ENCODE data around the gene KANK3. TPM values are rescaled to one million over a fixed set of nuclear protein-coding genes. Genes with fewer than 3 reads are reported as not detected.
A peak's percentile ranks its signal among the peaks of the same experiment; 100 is the strongest.
"Not testable (repeated sequence)": the region's sequence is repeated elsewhere in the genome, so short reads cannot be mapped to it uniquely, and the experiment has no call there.

Gene KANK3
- polyA plus RNA-seq, 1 donor (not counting 4 experiments of a cell fraction or from before 2014, with no cell fraction given): 0.16 TPM

DNA sequence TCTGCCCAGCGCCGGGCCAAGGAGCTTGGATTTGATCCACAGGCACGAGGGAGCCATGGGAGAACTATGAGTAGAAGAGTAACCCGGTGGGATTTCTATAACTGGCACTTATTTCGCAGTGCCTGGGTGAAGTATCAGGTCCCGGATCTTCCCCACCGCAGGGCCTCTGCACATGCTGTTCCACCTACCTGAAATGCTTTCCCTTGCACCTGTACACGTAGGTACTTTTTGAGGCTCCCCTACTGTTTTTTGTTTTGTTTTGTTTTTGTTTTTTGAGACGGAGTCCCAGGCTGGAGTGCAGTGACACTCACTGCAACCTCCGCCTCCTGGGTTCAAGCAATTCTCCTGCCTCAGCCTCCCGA, 402 bp upstream of the KANK3 start:
- FAIRE-seq: no peak
- peaks cover 8% of the 10 kb centered on the region for H3K27me3 ChIP-seq (ENCODE audit: control insufficient read depth, extremely low read depth, insufficient read depth, low read length)

DNA sequence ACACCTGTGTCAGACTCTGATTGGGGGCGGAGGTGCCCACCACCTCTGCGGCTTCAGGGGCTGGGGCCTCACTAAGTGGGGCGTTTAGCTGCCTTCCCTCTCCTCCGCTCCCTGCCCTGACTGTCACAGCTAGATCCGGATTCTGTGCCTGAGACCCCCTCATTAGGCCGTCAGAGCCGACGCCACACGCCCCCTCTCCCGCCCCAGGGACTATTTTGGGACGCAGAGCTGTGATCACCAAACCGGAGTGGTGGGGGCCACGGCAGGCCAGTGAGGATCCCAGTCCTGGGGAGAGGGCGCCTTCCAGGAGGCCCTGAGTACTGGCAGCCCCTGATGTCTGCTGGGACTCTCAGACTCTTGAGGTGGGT, 762 bp downstream of the KANK3 start:
- Histone ChIP-seq H3K9me1 (ENCODE audit: control insufficient read depth, extremely low read depth, insufficient read depth, low read length) (no peaks in the 10 kb centered on the region), H3K9me3 (ENCODE audit: control insufficient read depth, low read depth, low read length) (no peaks in the 10 kb centered on the region), H4K20me1 (ENCODE audit: control insufficient read depth, extremely low read depth, insufficient read depth, low read length) (no peaks in the 10 kb centered on the region), H3K36me3 (ENCODE audit: control insufficient read depth in 2 of 2, extremely low read depth in 1 of 2, insufficient read depth in 2 of 2, low read length in 2 of 2) (no peaks in the 10 kb centered on the region), H3K4me2 (ENCODE audit: control insufficient read depth, extremely low read depth, insufficient read depth, low read depth, low read length) (no peak overlapping the region), H3K4me1 (ENCODE audit: control insufficient read depth, extremely low read depth, insufficient read depth, low read length) (no peaks in the 10 kb centered on the region), H2AFZ (ENCODE audit: control insufficient read depth, low read length) (no peak overlapping the region), H3K9ac (ENCODE audit: control insufficient read depth, extremely low read depth, insufficient read depth, low read length) (no peak overlapping the region), H3K79me2 (ENCODE audit: control insufficient read depth, insufficient read depth, low read length) (no peaks in the 10 kb centered on the region), H3K27me3 (ENCODE audit: control insufficient read depth, extremely low read depth, insufficient read depth, low read length) (peaks cover 8% of the 10 kb centered on the region), H3K27ac (ENCODE audit: control insufficient read depth, insufficient read depth, low read length) (no peak overlapping the region), H3K4me3 (ENCODE audit: control insufficient read depth in 2 of 3, extremely low read depth in 1 of 3, insufficient read depth in 2 of 3, low read depth in 1 of 3, low read length in 3 of 3) (no peak overlapping the region)
- FAIRE-seq (no peak), DNase-seq (ENCODE audit: low read depth, low spot score) (no peak)
- dilution Hi-C loops (cut with MboI; ENCODE audit: extremely low pct_ligation_motif_present, low sequenced_read_pairs): no loop called here
- TF ChIP-seq EZH2 (IDR thresholded peaks at IDR 0.05; ENCODE audit: low read length) (no peak), CTCF (optimal IDR thresholded peaks at IDR 0.05 in 1 of 3, IDR thresholded peaks at IDR 0.05 in 1 of 3, conservative IDR thresholded peaks at IDR 0.05 in 1 of 3; ENCODE audit: extremely low read depth in 1 of 3, insufficient read depth in 2 of 3, low read length in 3 of 3) (no peak)

More for the DNA sequence above, 402 bp upstream of the KANK3 start:
- peak overlapping the region; percentile 15 for H3K4me2 ChIP-seq (ENCODE audit: control insufficient read depth, extremely low read depth, insufficient read depth, low read depth, low read length)
- no peaks in the 10 kb centered on the region for H3K9me3 ChIP-seq (ENCODE audit: control insufficient read depth, low read depth, low read length)
- no peaks in the 10 kb centered on the region for H3K4me1 ChIP-seq (ENCODE audit: control insufficient read depth, extremely low read depth, insufficient read depth, low read length)
- H3K4me3 ChIP-seq (ENCODE audit: control insufficient read depth in 2 of 3, extremely low read depth in 1 of 3, insufficient read depth in 2 of 3, low read depth in 1 of 3, low read length in 3 of 3): peak overlapping the region in 1 of 3 experiments; percentile 29
- H3K9ac ChIP-seq (ENCODE audit: control insufficient read depth, extremely low read depth, insufficient read depth, low read length): no peak overlapping the region
- H3K36me3 ChIP-seq (ENCODE audit: control insufficient read depth in 2 of 2, extremely low read depth in 1 of 2, insufficient read depth in 2 of 2, low read length in 2 of 2): no peaks in the 10 kb centered on the region
- no peaks in the 10 kb centered on the region for H3K79me2 ChIP-seq (ENCODE audit: control insufficient read depth, insufficient read depth, low read length)
- no peak overlapping the region for H2AFZ ChIP-seq (ENCODE audit: control insufficient read depth, low read length)
- no peaks in the 10 kb centered on the region for H4K20me1 ChIP-seq (ENCODE audit: control insufficient read depth, extremely low read depth, insufficient read depth, low read length)
- no peaks in the 10 kb centered on the region for H3K9me1 ChIP-seq (ENCODE audit: control insufficient read depth, extremely low read depth, insufficient read depth, low read length)
- DNase-seq (ENCODE audit: low read depth, low spot score): no peak
- dilution Hi-C loops (cut with MboI; ENCODE audit: extremely low pct_ligation_motif_present, low sequenced_read_pairs): no loop called here
- H3K27ac ChIP-seq (ENCODE audit: control insufficient read depth, insufficient read depth, low read length): no peak overlapping the region
- TF ChIP-seq EZH2 (IDR thresholded peaks at IDR 0.05; ENCODE audit: low read length) (no peak), CTCF (optimal IDR thresholded peaks at IDR 0.05 in 1 of 3, IDR thresholded peaks at IDR 0.05 in 1 of 3, conservative IDR thresholded peaks at IDR 0.05 in 1 of 3; ENCODE audit: extremely low read depth in 1 of 3, insufficient read depth in 2 of 3, low read length in 3 of 3) (no peak)

DNA sequence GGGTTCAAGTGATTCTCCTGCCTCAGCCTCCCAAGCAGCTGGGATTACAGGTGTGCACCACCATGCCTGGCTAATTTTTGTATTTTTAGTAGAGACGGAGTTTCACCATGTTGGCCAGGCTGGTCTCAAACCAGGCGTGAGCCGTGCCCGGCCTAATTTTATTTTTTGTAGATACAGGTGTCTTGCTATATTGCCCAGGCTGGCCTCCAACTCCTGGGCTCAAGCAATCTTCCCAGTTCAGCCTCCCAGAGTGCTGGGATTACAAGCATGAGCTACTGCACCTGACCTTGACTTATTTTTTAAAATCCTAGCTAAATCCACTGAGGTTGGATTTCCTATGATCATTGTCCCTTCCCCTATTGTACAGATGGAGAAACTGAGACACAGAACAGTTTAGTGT, 1.6 kb downstream of the KANK3 start:
- H3K27ac ChIP-seq (ENCODE audit: control insufficient read depth, insufficient read depth, low read length); H3K27me3 ChIP-seq (ENCODE audit: control insufficient read depth, extremely low read depth, insufficient read depth, low read length); H2AFZ ChIP-seq (ENCODE audit: control insufficient read depth, low read length); H4K20me1 ChIP-seq (ENCODE audit: control insufficient read depth, extremely low read depth, insufficient read depth, low read length); H3K4me3 ChIP-seq (ENCODE audit: control insufficient read depth in 2 of 3, extremely low read depth in 1 of 3, insufficient read depth in 2 of 3, low read depth in 1 of 3, low read length in 3 of 3); H3K36me3 ChIP-seq (ENCODE audit: control insufficient read depth in 2 of 2, extremely low read depth in 1 of 2, insufficient read depth in 2 of 2, low read length in 2 of 2); FAIRE-seq; H3K79me2 ChIP-seq (ENCODE audit: control insufficient read depth, insufficient read depth, low read length); H3K4me1 ChIP-seq (ENCODE audit: control insufficient read depth, extremely low read depth, insufficient read depth, low read length); H3K9me1 ChIP-seq (ENCODE audit: control insufficient read depth, extremely low read depth, insufficient read depth, low read length); H3K4me2 ChIP-seq (ENCODE audit: control insufficient read depth, extremely low read depth, insufficient read depth, low read depth, low read length); dilution Hi-C loops (cut with MboI; ENCODE audit: extremely low pct_ligation_motif_present, low sequenced_read_pairs); DNase-seq (ENCODE audit: low read depth, low spot score); H3K9ac ChIP-seq (ENCODE audit: control insufficient read depth, extremely low read depth, insufficient read depth, low read length); H3K9me3 ChIP-seq (ENCODE audit: control insufficient read depth, low read depth, low read length): not testable (repeated sequence)

Data from keratinocyte (primary cell).